H9 (cell line): ENCODE data around the gene PJVK. TPM values are rescaled to one million over a fixed set of nuclear protein-coding genes. Genes with fewer than 3 reads are reported as not detected.

Source experiments
- DNase-seq: peaks from one replicate; pipeline ENCODE4 v3.0.0-alpha.2; 2017
- H2AFZ ChIP-seq: one replicate; pipeline ENCODE4 v1.6.1; 2013; ENCODE audit warnings: mild to moderate bottlenecking, low read length, control low read depth, moderate library complexity
- H2AK5ac ChIP-seq: 2 replicates; pipeline ENCODE4 v1.6.1; 2013; ENCODE audit warnings: low read length, control low read depth, mixed read lengths; ENCODE audit not compliant: insufficient read length
- H2BK120ac ChIP-seq: one replicate; pipeline ENCODE4 v1.6.1; 2013; ENCODE audit warnings: low read depth, mild to moderate bottlenecking, low read length, control low read depth, inconsistent platforms; ENCODE audit not compliant: poor library complexity, severe bottlenecking
- H2BK12ac ChIP-seq: 2 replicates; pipeline ENCODE4 v1.6.1; 2013; ENCODE audit warnings: low read length, control low read depth, mixed read lengths, low read depth; ENCODE audit not compliant: insufficient read length
- H2BK15ac ChIP-seq: 2 replicates; pipeline ENCODE4 v1.6.1; 2013; ENCODE audit warnings: low read depth, low read length, control low read depth
- H2BK20ac ChIP-seq: one replicate; pipeline ENCODE4 v1.6.1; 2013; ENCODE audit warnings: low read depth, mild to moderate bottlenecking, low read length, control low read depth, inconsistent platforms; ENCODE audit not compliant: poor library complexity, severe bottlenecking
- H2BK5ac ChIP-seq: 2 replicates; pipeline ENCODE4 v1.6.1; 2013; ENCODE audit warnings: low read length, control low read depth, mixed read lengths; ENCODE audit not compliant: insufficient read length
- H3K14ac ChIP-seq: 2 replicates; pipeline ENCODE4 v1.6.1; 2013; ENCODE audit warnings: low read length, control low read depth; ENCODE audit not compliant: insufficient read depth
- H3K18ac ChIP-seq: 2 replicates; pipeline ENCODE4 v1.6.1; 2013; ENCODE audit warnings: low read depth, mild to moderate bottlenecking, mixed read lengths, low read length, control low read depth; ENCODE audit not compliant: insufficient read length
- H3K23ac ChIP-seq: 2 replicates; pipeline ENCODE4 v1.6.1; 2013; ENCODE audit warnings: low read length, control low read depth, mixed read lengths, low read depth; ENCODE audit not compliant: insufficient read length
- H3K23me2 ChIP-seq: 2 replicates; pipeline ENCODE4 v1.6.1; 2013; ENCODE audit warnings: low read depth, mild to moderate bottlenecking, mixed read lengths, low read length, control low read depth; ENCODE audit not compliant: insufficient read length, poor library complexity, severe bottlenecking
- H3K27ac ChIP-seq: 2 replicates; pipeline ENCODE4 v1.5.1; 2013; ENCODE audit warnings: low read length, control low read depth, mixed read lengths, low read depth; ENCODE audit not compliant: insufficient read length
- H3K27me3 ChIP-seq: 2 replicates; pipeline ENCODE4 v1.6.1; 2013; ENCODE audit warnings: low read length, control low read depth, inconsistent platforms; ENCODE audit not compliant: insufficient read depth
- H3K4ac ChIP-seq: 2 replicates; pipeline ENCODE4 v1.6.1; 2013; ENCODE audit warnings: low read depth, mild to moderate bottlenecking, control low read depth, inconsistent platforms, low read length, moderate library complexity
- H3K4me1 ChIP-seq: 2 replicates; pipeline ENCODE4 v1.6.1; 2013; ENCODE audit warnings: low read length, control low read depth, inconsistent platforms; ENCODE audit not compliant: insufficient read depth
- H3K4me2 ChIP-seq: 2 replicates; pipeline ENCODE4 v1.6.1; 2013; ENCODE audit warnings: low read length, control low read depth, mixed read lengths; ENCODE audit not compliant: insufficient read length, insufficient read depth
- H3K56ac ChIP-seq: 2 replicates; pipeline ENCODE4 v1.6.1; 2013; ENCODE audit warnings: low read depth, mild to moderate bottlenecking, mixed read lengths, low read length, control low read depth; ENCODE audit not compliant: insufficient read length
- H3K79me1 ChIP-seq: 2 replicates; pipeline ENCODE4 v1.6.1; 2013; ENCODE audit warnings: low read depth, mild to moderate bottlenecking, moderate library complexity, low read length, control low read depth, inconsistent platforms; ENCODE audit not compliant: insufficient read depth, poor library complexity, severe bottlenecking
- H3K79me2 ChIP-seq: 2 replicates; pipeline ENCODE4 v1.6.1; 2013; ENCODE audit warnings: low read length, control low read depth, inconsistent platforms; ENCODE audit not compliant: insufficient read depth
- H3K9ac ChIP-seq: 2 replicates; pipeline ENCODE4 v1.6.1; 2013; ENCODE audit warnings: low read length, control low read depth, mixed read lengths; ENCODE audit not compliant: insufficient read length; ENCODE audit errors: extremely low read depth
- H3K9me3 ChIP-seq: one replicate; pipeline ENCODE4 v1.6.1; 2013; ENCODE audit warnings: low read depth, low read length, inconsistent platforms; ENCODE audit not compliant: control insufficient read depth
- H3T11ph ChIP-seq: one replicate; pipeline ENCODE4 v1.6.1; 2013; ENCODE audit warnings: mild to moderate bottlenecking, low read length, control low read depth, inconsistent platforms
- H4K20me1 ChIP-seq: one replicate; pipeline ENCODE4 v1.6.1; 2013; ENCODE audit not compliant: control insufficient read depth, insufficient read length, insufficient read depth
- H4K5ac ChIP-seq: 2 replicates; pipeline ENCODE4 v1.6.1; 2013; ENCODE audit warnings: low read depth, mild to moderate bottlenecking, mixed read lengths, low read length, control low read depth; ENCODE audit not compliant: insufficient read length
- H4K8ac ChIP-seq: replicated peaks from 2 replicates; pipeline ENCODE4 v1.6.1; 2013; ENCODE audit warnings: low read length, control low read depth, mixed read lengths, low read depth; ENCODE audit not compliant: insufficient read length
- H4K91ac ChIP-seq: 2 replicates; pipeline ENCODE4 v1.6.1; 2013; ENCODE audit warnings: low read depth, mild to moderate bottlenecking, moderate library complexity, mixed read lengths, low read length, control low read depth; ENCODE audit not compliant: insufficient read length
- H3K27ac Mint-ChIP-seq, 3 experiments: 2 replicates in 2 of 3; 3 replicates in 1 of 3; pipeline ENCODE4 v1.8.0; 2020 to 2021; ENCODE audit warnings: mixed read lengths in 3 of 3, mild to moderate bottlenecking in 1 of 3, moderate library complexity in 1 of 3
- H3K27me3 Mint-ChIP-seq: 2 replicates; pipeline ENCODE4 v1.8.0; 2021; ENCODE audit warnings: low read depth, mild to moderate bottlenecking, moderate library complexity, mixed read lengths
- H3K36me3 Mint-ChIP-seq, 3 experiments: 2 replicates in 2 of 3; 3 replicates in 1 of 3; pipeline ENCODE4 v1.8.0; 2020 to 2021; ENCODE audit warnings: low read depth in 3 of 3, mixed read lengths in 3 of 3; ENCODE audit not compliant: insufficient read depth in 1 of 3
- H3K4me1 Mint-ChIP-seq, 2 experiments: 2 replicates each; pipeline ENCODE4 v1.8.0; 2020; ENCODE audit warnings: mixed read lengths in 2 of 2
- H3K4me3 Mint-ChIP-seq, 2 experiments: 2 replicates in 1 of 2; 3 replicates in 1 of 2; pipeline ENCODE4 v1.8.0; 2020 to 2021; ENCODE audit warnings: mild to moderate bottlenecking in 2 of 2, mixed read lengths in 2 of 2, moderate library complexity in 1 of 2
- H3K9me3 Mint-ChIP-seq, 2 experiments: 2 replicates in 1 of 2; 3 replicates in 1 of 2; pipeline ENCODE4 v1.8.0; 2020; ENCODE audit warnings: mild to moderate bottlenecking in 2 of 2, mixed read lengths in 2 of 2, moderate library complexity in 1 of 2
- WGBS: extraction: QIAGEN DNeasy Blood & Tissue Kit; methylation state at CpG from one replicate; pipeline ENCODE4 v1.1.7; 2013; ENCODE audit warnings: missing lambda C conversion rate, low lambda C conversion rate, mixed read lengths; ENCODE audit not compliant: insufficient read length; ENCODE audit errors: extremely low coverage; 5-methylcytosine and 5-hydroxymethylcytosine counted together
- total RNA-seq: library from RNA; stranded (reverse); gene quantifications from 2 replicates; pipeline ENCODE4 v1.2.1, GENCODE V29; 2021
- TF ChIP-seq, protein P1 (sequence below): fragments of 200-600 bp; sonication (generic); conservative IDR thresholded peaks from 3 replicates; pipeline ENCODE4 v1.8.0; 2021; ENCODE audit warnings: antibody characterized with exemption, mild to moderate bottlenecking

Gene PJVK
- total RNA-seq, 1 experiment from 2014 or later = 4.7 TPM

DNA sequence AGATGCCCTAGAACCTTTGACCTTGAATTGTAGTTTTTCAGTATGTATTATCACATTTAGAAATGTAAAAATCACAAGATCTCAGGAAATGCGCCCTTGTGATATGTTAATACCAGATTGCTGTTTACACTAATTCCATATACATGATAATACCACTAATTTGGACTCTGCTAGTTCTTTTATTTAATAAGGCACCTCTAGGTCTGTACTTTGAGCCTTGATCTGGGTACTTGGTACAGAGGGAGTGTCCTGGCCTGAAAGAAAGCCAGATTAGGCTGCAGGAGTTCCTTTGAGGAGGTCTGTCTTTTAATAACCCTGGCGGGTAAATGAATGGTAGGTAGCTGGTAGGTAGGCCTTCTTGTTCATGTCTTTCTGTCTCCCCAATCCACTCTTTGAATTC lies 55.3 kb downstream of the PJVK start:
- H3K4me2 ChIP-seq = no peak overlapping the region
- H3K36me3 Mint-ChIP-seq = peaks cover 7 to 23% (median 11%) of the 10 kb centered on the region in 3 experiments; a peak in 6 of 7 replicates
- no peak overlapping the region for H3T11ph ChIP-seq
- no peaks in the 10 kb centered on the region for H3K79me2 ChIP-seq
- no peak overlapping the region for H3K4ac ChIP-seq
- H4K8ac ChIP-seq = no peak overlapping the region
- H3K9me3 Mint-ChIP-seq = no peaks in the 10 kb centered on the region
- TF ChIP-seq, protein P1, sequence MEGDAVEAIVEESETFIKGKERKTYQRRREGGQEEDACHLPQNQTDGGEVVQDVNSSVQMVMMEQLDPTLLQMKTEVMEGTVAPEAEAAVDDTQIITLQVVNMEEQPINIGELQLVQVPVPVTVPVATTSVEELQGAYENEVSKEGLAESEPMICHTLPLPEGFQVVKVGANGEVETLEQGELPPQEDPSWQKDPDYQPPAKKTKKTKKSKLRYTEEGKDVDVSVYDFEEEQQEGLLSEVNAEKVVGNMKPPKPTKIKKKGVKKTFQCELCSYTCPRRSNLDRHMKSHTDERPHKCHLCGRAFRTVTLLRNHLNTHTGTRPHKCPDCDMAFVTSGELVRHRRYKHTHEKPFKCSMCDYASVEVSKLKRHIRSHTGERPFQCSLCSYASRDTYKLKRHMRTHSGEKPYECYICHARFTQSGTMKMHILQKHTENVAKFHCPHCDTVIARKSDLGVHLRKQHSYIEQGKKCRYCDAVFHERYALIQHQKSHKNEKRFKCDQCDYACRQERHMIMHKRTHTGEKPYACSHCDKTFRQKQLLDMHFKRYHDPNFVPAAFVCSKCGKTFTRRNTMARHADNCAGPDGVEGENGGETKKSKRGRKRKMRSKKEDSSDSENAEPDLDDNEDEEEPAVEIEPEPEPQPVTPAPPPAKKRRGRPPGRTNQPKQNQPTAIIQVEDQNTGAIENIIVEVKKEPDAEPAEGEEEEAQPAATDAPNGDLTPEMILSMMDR = no peak
- no peaks in the 10 kb centered on the region for H3K4me1 ChIP-seq
- WGBS = no CpG with 5 or more reads among the region's 2 CpGs
- no peaks in the 10 kb centered on the region for H3K27me3 Mint-ChIP-seq
- no peak overlapping the region for H3K9ac ChIP-seq
- H3K4me1 Mint-ChIP-seq = peaks cover 19 to 22% of the 10 kb centered on the region in 2 experiments
- no peak overlapping the region for H2BK20ac ChIP-seq
- no peaks in the 10 kb centered on the region for H3K23me2 ChIP-seq
- H3K14ac ChIP-seq = no peak overlapping the region
- no peak overlapping the region for H3K27ac Mint-ChIP-seq
- H2BK5ac ChIP-seq = no peak overlapping the region
- no peak for DNase-seq
- no peaks in the 10 kb centered on the region for H3K79me1 ChIP-seq
- H4K20me1 ChIP-seq = no peaks in the 10 kb centered on the region
- no peak overlapping the region for H3K18ac ChIP-seq
- H3K56ac ChIP-seq = no peak overlapping the region
- no peak overlapping the region for H4K5ac ChIP-seq
- H3K9me3 ChIP-seq = no peaks in the 10 kb centered on the region
- H2AK5ac ChIP-seq = no peak overlapping the region
- H3K27ac ChIP-seq = no peak overlapping the region
- no peak overlapping the region for H3K4me3 Mint-ChIP-seq
- no peaks in the 10 kb centered on the region for H3K27me3 ChIP-seq
- no peak overlapping the region for H2AFZ ChIP-seq
- no peak overlapping the region for H2BK120ac ChIP-seq
- no peak overlapping the region for H2BK15ac ChIP-seq
- H3K23ac ChIP-seq = no peak overlapping the region
- no peak overlapping the region for H4K91ac ChIP-seq
- H2BK12ac ChIP-seq = no peak overlapping the region
